Vagina (tissue), 2 donors: ENCODE results near the gene HOMEZ.

Source experiments
- CTCF ChIP-seq, 3 experiments: fragments of 450-650 bp in 2 of 3; fragments of 200-600 bp in 1 of 3; sonication (generic) in 1 of 3; IDR thresholded peaks; one replicate each; pipeline ENCODE4 v1.5.1; 2017 to 2019; ENCODE audit warnings: antibody characterized with exemption in 3 of 3, mild to moderate bottlenecking in 2 of 3, moderate library complexity in 2 of 3
- POLR2A ChIP-seq, 2 donors: fragments of 450-650 bp; IDR thresholded peaks; one replicate each; pipeline ENCODE4 v1.6.1; 2017; ENCODE audit warnings: antibody characterized with exemption in 2 of 2, mild to moderate bottlenecking in 2 of 2, moderate library complexity in 2 of 2

GRCh38 chr14:23302290-23303225, 16.6 kb upstream of the HOMEZ start, which contains the start of gene PPP1R3E:
- no peak for TF ChIP-seq CTCF (IDR thresholded peaks at IDR 0.05)
- TF ChIP-seq POLR2A (IDR thresholded peaks at IDR 0.05): no peak
